WTC11 (cell line): ENCODE results near the gene HNRNPH2. TPM values are rescaled to one million over a fixed set of nuclear protein-coding genes. Genes with fewer than 3 reads are reported as not detected.

Experiments
- ATAC-seq: fragments of 200-7000 bp; cut with Tn5 transposase; 2 replicates; pipeline ENCODE4 v1.10.0; 2021; ENCODE audit warnings: mild to moderate bottlenecking, moderate library complexity
- CTCF ChIA-PET: fragments of 300-600 bp; sonication (Branson Sonifier 250); formaldehyde crosslinking; loops from one replicate; lab custom pipeline; 2021; ENCODE audit warnings: antibody characterized with exemption; lab: Charles Lee
- POLR2A ChIA-PET: fragments of 350-600 bp; sonication (Branson Sonifier 250); formaldehyde crosslinking; loops from one replicate; lab custom pipeline; 2021; ENCODE audit warnings: antibody characterized with exemption; lab: Charles Lee
- DNase-seq: peaks from one replicate; pipeline ENCODE4 v3.0.0; 2021; ENCODE audit warnings: low spot score
- H3K27ac Mint-ChIP-seq: 2 replicates; pipeline ENCODE4 v1.8.0; 2021; ENCODE audit warnings: mixed read lengths
- H3K27me3 Mint-ChIP-seq: 2 replicates; pipeline ENCODE4 v1.8.0; 2021; ENCODE audit warnings: low read depth, mild to moderate bottlenecking, moderate library complexity, mixed read lengths
- H3K36me3 Mint-ChIP-seq: 2 replicates; pipeline ENCODE4 v1.8.0; 2021; ENCODE audit warnings: mixed read lengths
- H3K4me1 Mint-ChIP-seq: 2 replicates; pipeline ENCODE4 v1.8.0; 2022; ENCODE audit warnings: mixed read lengths
- H3K4me3 Mint-ChIP-seq: 2 replicates; pipeline ENCODE4 v1.8.0; 2021; ENCODE audit warnings: mild to moderate bottlenecking, moderate library complexity, mixed read lengths
- H3K9me3 Mint-ChIP-seq: 2 replicates; pipeline ENCODE4 v1.8.0; 2021; ENCODE audit warnings: mixed read lengths
- CREB1 ChIP-seq: sonication (generic); formaldehyde crosslinking; IDR thresholded peaks from 2 replicates; pipeline ENCODE4 v1.8.0; 2023; ENCODE audit warnings: mild to moderate bottlenecking, missing genetic modification reagents
- CREM ChIP-seq: sonication (generic); formaldehyde crosslinking; IDR thresholded peaks from 2 replicates; pipeline ENCODE4 v1.8.1; 2022; ENCODE audit warnings: mild to moderate bottlenecking, missing genetic modification reagents, moderate library complexity
- FOXJ3 ChIP-seq: sonication (generic); formaldehyde crosslinking; IDR thresholded peaks from 2 replicates; pipeline ENCODE4 v1.9.0; 2021; ENCODE audit warnings: missing genetic modification reagents, mild to moderate bottlenecking, borderline replicate concordance
- FOXP1 ChIP-seq: sonication (generic); formaldehyde crosslinking; IDR thresholded peaks from 2 replicates; pipeline ENCODE4 v1.8.0; 2022; ENCODE audit warnings: missing genetic modification reagents, mild to moderate bottlenecking, moderate library complexity, borderline replicate concordance
- IRF2 ChIP-seq: sonication (generic); formaldehyde crosslinking; IDR thresholded peaks from 2 replicates; pipeline ENCODE4 v1.8.0; 2022; ENCODE audit warnings: low read depth, missing genetic modification reagents, borderline replicate concordance
- KAT7 ChIP-seq: sonication (generic); formaldehyde crosslinking; IDR thresholded peaks from 2 replicates; pipeline ENCODE4 v1.8.1; 2023; ENCODE audit warnings: missing genetic modification reagents, mild to moderate bottlenecking, borderline replicate concordance
- MYBL2 ChIP-seq: sonication (generic); formaldehyde crosslinking; IDR thresholded peaks from 2 replicates; pipeline ENCODE4 v1.8.1; 2023; ENCODE audit warnings: mild to moderate bottlenecking, moderate library complexity, missing genetic modification reagents
- NFE2L1 ChIP-seq: sonication (generic); formaldehyde crosslinking; IDR thresholded peaks from 2 replicates; pipeline ENCODE4 v1.8.1; 2023; ENCODE audit warnings: missing genetic modification reagents
- RELA ChIP-seq: sonication (generic); formaldehyde crosslinking; IDR thresholded peaks from 2 replicates; pipeline ENCODE4 v1.8.1; 2022; ENCODE audit warnings: missing genetic modification reagents, mild to moderate bottlenecking, borderline replicate concordance
- RORB ChIP-seq: fragments of 250-450 bp; sonication (Bioruptor Pico); IDR thresholded peaks from 2 replicates; pipeline ENCODE4 v1.9.0; 2021; ENCODE audit warnings: mild to moderate bottlenecking
- SMAD4 ChIP-seq: sonication (generic); formaldehyde crosslinking; IDR thresholded peaks from 2 replicates; pipeline ENCODE4 v1.8.0; 2022; ENCODE audit warnings: mild to moderate bottlenecking, missing genetic modification reagents
- SOX15 ChIP-seq: fragments of 250-450 bp; sonication (Bioruptor Pico); IDR thresholded peaks from 2 replicates; pipeline ENCODE4 v1.9.0; 2021; ENCODE audit warnings: mild to moderate bottlenecking
- ZBTB21 ChIP-seq: sonication (generic); formaldehyde crosslinking; IDR thresholded peaks from 2 replicates; pipeline ENCODE4 v1.8.1; 2023; ENCODE audit warnings: mild to moderate bottlenecking, missing genetic modification reagents, borderline replicate concordance
- ZNF138 ChIP-seq: sonication (generic); formaldehyde crosslinking; conservative IDR thresholded peaks from 2 replicates; pipeline ENCODE4 v1.8.1; 2022; ENCODE audit warnings: mild to moderate bottlenecking, moderate library complexity, missing genetic modification reagents
- ZNF396 ChIP-seq: fragments of 250-450 bp; sonication (Bioruptor Pico); IDR thresholded peaks from 2 replicates; pipeline ENCODE4 v1.8.0; 2021; ENCODE audit warnings: mild to moderate bottlenecking, moderate library complexity, borderline replicate concordance
- ZNF416 ChIP-seq: fragments of 250-450 bp; sonication (Bioruptor Pico); IDR thresholded peaks from 2 replicates; pipeline ENCODE4 v1.9.0; 2021; ENCODE audit warnings: mild to moderate bottlenecking, inconsistent platforms
- ZNF423 ChIP-seq: fragments of 250-450 bp; sonication (Bioruptor Pico); IDR thresholded peaks from 2 replicates; pipeline ENCODE4 v2.1.2; 2022; ENCODE audit warnings: mild to moderate bottlenecking, moderate library complexity
- total RNA-seq: library from RNA; stranded (reverse); gene quantifications from 3 replicates; pipeline ENCODE4 v1.2.3, GENCODE V29; 2021
- TF ChIP-seq, protein P1 (sequence below): sonication (generic); formaldehyde crosslinking; IDR thresholded peaks from 2 replicates; pipeline ENCODE4 v1.8.1; 2022; ENCODE audit warnings: missing genetic modification reagents, borderline replicate concordance
- TF ChIP-seq, protein P2 (sequence below): sonication (generic); formaldehyde crosslinking; conservative IDR thresholded peaks from 2 replicates; pipeline ENCODE4 v1.8.1; 2023; ENCODE audit warnings: mild to moderate bottlenecking, low read depth, missing genetic modification reagents, moderate library complexity
- TF ChIP-seq, protein P3 (sequence below): sonication (generic); formaldehyde crosslinking; IDR thresholded peaks from 2 replicates; pipeline ENCODE4 v1.8.0; 2022; ENCODE audit warnings: mild to moderate bottlenecking, missing genetic modification reagents
- TF ChIP-seq, protein P4 (sequence below): fragments of 250-450 bp; sonication (Bioruptor Pico); conservative IDR thresholded peaks from 2 replicates; pipeline ENCODE4 v1.9.0; 2021; ENCODE audit warnings: mild to moderate bottlenecking
- TF ChIP-seq, protein P5 (sequence below): sonication (generic); formaldehyde crosslinking; IDR thresholded peaks from 2 replicates; pipeline ENCODE4 v1.8.0; 2023; ENCODE audit warnings: missing genetic modification reagents
- TF ChIP-seq, protein P6 (sequence below): sonication (generic); formaldehyde crosslinking; IDR thresholded peaks from 2 replicates; pipeline ENCODE4 v1.8.1; 2022; ENCODE audit warnings: mild to moderate bottlenecking, moderate library complexity, missing genetic modification reagents
- TF ChIP-seq, protein P7 (sequence below): sonication (generic); formaldehyde crosslinking; conservative IDR thresholded peaks from 2 replicates; pipeline ENCODE4 v1.8.1; 2022; ENCODE audit warnings: mild to moderate bottlenecking, missing genetic modification reagents

The HNRNPH2 gene
- total RNA-seq, 1 experiment from 2014 or later, result 70.9 TPM

DNA sequence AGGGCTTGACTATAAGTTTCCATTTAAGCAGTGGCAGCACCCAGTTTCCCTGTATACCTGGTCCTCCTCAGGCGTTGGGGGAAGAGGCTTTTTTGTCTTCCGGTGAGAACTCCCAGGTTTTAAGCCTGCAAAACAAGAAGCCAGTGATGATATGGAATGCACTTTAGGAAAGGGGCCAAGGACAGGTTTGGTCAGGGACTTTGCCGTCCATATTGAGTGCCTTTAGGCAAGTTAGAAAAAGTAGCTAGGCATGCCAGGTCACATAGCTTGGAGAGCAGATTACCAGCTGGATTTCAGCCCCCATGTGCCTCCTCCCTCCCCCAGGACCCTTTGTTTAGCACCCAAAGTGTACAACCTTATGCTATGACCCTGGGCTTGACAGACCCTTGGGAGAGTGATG is 45.9 kb upstream of the HNRNPH2 start:
- Mint-ChIP-seq H3K27ac (no peak overlapping the region), H3K36me3 (no peaks in the 10 kb centered on the region), H3K4me1 (no peaks in the 10 kb centered on the region), H3K4me3 (no peak overlapping the region), H3K9me3 (no peaks in the 10 kb centered on the region), H3K27me3 (no peaks in the 10 kb centered on the region)
- TF ChIP-seq ZNF396 (CRISPR knock-in tag), result no peak
- TF ChIP-seq, protein P1, sequence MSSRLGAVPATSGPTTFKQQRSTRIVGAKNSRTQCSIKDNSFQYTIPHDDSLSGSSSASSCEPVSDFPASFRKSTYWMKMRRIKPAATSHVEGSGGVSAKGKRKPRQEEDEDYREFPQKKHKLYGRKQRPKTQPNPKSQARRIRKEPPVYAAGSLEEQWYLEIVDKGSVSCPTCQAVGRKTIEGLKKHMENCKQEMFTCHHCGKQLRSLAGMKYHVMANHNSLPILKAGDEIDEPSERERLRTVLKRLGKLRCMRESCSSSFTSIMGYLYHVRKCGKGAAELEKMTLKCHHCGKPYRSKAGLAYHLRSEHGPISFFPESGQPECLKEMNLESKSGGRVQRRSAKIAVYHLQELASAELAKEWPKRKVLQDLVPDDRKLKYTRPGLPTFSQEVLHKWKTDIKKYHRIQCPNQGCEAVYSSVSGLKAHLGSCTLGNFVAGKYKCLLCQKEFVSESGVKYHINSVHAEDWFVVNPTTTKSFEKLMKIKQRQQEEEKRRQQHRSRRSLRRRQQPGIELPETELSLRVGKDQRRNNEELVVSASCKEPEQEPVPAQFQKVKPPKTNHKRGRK (CRISPR knock-in tag), result no peak
- no peak for TF ChIP-seq FOXJ3 (CRISPR knock-in tag)
- no peak for TF ChIP-seq FOXP1 (CRISPR knock-in tag)
- TF ChIP-seq, protein P2, sequence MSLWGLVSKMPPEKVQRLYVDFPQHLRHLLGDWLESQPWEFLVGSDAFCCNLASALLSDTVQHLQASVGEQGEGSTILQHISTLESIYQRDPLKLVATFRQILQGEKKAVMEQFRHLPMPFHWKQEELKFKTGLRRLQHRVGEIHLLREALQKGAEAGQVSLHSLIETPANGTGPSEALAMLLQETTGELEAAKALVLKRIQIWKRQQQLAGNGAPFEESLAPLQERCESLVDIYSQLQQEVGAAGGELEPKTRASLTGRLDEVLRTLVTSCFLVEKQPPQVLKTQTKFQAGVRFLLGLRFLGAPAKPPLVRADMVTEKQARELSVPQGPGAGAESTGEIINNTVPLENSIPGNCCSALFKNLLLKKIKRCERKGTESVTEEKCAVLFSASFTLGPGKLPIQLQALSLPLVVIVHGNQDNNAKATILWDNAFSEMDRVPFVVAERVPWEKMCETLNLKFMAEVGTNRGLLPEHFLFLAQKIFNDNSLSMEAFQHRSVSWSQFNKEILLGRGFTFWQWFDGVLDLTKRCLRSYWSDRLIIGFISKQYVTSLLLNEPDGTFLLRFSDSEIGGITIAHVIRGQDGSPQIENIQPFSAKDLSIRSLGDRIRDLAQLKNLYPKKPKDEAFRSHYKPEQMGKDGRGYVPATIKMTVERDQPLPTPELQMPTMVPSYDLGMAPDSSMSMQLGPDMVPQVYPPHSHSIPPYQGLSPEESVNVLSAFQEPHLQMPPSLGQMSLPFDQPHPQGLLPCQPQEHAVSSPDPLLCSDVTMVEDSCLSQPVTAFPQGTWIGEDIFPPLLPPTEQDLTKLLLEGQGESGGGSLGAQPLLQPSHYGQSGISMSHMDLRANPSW, result no peak
- TF ChIP-seq, protein P3, sequence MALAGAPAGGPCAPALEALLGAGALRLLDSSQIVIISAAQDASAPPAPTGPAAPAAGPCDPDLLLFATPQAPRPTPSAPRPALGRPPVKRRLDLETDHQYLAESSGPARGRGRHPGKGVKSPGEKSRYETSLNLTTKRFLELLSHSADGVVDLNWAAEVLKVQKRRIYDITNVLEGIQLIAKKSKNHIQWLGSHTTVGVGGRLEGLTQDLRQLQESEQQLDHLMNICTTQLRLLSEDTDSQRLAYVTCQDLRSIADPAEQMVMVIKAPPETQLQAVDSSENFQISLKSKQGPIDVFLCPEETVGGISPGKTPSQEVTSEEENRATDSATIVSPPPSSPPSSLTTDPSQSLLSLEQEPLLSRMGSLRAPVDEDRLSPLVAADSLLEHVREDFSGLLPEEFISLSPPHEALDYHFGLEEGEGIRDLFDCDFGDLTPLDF (CRISPR knock-in tag), result no peak
- TF ChIP-seq KAT7, result no peak
- TF ChIP-seq, protein P4, sequence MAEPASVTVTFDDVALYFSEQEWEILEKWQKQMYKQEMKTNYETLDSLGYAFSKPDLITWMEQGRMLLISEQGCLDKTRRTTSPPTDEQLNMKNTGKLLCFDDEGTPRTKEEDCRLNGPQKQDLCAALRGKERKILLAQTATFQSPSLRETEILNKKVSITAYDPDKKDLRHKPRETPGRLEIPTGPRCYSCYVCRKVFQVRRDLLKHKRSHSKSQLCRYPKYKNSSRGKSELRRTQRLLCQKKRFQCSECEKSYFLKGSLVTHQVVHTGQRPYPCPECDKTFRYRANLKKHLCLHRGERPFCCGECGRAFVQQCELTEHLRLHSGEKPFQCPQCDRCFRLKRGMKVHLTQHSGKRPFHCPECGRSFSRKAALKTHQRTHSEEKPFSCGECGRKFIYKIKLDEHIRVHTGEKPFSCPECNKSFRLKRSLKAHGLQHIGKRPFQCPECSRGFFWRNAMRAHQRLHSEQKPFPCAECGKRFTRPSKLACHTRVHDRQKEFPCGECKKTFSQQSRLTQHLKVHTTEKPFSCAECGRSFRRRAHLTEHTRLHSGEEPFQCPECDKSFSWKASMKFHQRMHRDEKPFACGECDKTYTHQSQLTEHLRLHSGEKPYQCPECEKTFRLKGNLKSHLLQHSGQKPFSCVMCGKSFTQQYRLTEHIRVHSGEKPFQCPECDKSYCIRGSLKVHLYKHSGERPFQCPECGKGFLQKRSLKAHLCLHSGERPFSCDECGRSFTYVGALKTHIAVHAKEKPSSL, result no peak
- TF ChIP-seq ZNF138 (CRISPR knock-in tag), result no peak
- TF ChIP-seq RELA (CRISPR knock-in tag), result no peak
- TF ChIP-seq, protein P5, sequence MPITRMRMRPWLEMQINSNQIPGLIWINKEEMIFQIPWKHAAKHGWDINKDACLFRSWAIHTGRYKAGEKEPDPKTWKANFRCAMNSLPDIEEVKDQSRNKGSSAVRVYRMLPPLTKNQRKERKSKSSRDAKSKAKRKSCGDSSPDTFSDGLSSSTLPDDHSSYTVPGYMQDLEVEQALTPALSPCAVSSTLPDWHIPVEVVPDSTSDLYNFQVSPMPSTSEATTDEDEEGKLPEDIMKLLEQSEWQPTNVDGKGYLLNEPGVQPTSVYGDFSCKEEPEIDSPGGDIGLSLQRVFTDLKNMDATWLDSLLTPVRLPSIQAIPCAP (CRISPR knock-in tag), result no peak
- no peak for TF ChIP-seq SMAD4 (CRISPR knock-in tag)
- no peak for TF ChIP-seq CREB1 (CRISPR knock-in tag)
- DNase-seq (no peak), ATAC-seq (no peak)
- POLR2A ChIA-PET, result no interaction called here
- CTCF ChIA-PET, result no interaction called here

DNA sequence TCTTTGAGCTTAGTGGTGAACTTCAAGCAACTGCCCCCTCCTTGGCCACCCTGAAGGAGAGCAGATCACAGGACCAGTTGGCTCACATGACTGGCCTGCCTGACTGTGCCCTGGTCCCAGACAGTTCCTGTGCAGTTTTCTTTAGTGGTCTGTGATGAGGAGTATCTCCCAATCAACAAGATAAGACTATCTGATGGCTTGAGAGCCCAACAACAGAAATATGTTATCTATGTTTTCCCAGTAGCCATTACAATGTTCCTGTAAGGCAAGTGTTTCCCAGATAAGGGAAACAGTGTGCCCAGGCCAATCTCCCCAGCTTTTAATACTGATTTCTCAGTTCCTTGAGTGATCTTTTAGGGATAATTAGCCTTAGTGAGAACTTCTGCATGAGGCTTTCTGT is 45.3 kb upstream of the HNRNPH2 start:
- POLR2A ChIA-PET, result no interaction called here
- no peak for ATAC-seq
- TF ChIP-seq, protein P2, result no peak
- TF ChIP-seq FOXP1 (CRISPR knock-in tag), result no peak
- no peak for TF ChIP-seq SOX15 (CRISPR knock-in tag)
- TF ChIP-seq NFE2L1 (CRISPR knock-in tag), result no peak
- no peak for TF ChIP-seq RORB (CRISPR knock-in tag)
- TF ChIP-seq IRF2, result no peak
- TF ChIP-seq, protein P6, sequence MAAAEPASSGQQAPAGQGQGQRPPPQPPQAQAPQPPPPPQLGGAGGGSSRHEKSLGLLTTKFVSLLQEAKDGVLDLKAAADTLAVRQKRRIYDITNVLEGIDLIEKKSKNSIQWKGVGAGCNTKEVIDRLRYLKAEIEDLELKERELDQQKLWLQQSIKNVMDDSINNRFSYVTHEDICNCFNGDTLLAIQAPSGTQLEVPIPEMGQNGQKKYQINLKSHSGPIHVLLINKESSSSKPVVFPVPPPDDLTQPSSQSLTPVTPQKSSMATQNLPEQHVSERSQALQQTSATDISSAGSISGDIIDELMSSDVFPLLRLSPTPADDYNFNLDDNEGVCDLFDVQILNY, result no peak
- no peak for TF ChIP-seq ZNF423 (CRISPR knock-in tag)
- no peak for TF ChIP-seq CREM (CRISPR knock-in tag)
- no peak for TF ChIP-seq MYBL2 (CRISPR knock-in tag)
- TF ChIP-seq, protein P7, sequence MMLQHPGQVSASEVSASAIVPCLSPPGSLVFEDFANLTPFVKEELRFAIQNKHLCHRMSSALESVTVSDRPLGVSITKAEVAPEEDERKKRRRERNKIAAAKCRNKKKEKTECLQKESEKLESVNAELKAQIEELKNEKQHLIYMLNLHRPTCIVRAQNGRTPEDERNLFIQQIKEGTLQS (CRISPR knock-in tag), result no peak
- TF ChIP-seq ZBTB21 (CRISPR knock-in tag), result no peak
- no peak for TF ChIP-seq ZNF416 (CRISPR knock-in tag)
- no peak for TF ChIP-seq KAT7

More for the DNA sequence above, 45.3 kb upstream of the HNRNPH2 start:
- DNase-seq, result no peak
- Mint-ChIP-seq H3K4me1 (no peaks in the 10 kb centered on the region), H3K36me3 (no peaks in the 10 kb centered on the region), H3K4me3 (no peak overlapping the region), H3K9me3 (no peaks in the 10 kb centered on the region), H3K27me3 (no peaks in the 10 kb centered on the region), H3K27ac (no peak overlapping the region)
- CTCF ChIA-PET, result no interaction called here
